ENCODE data around the gene EMCN.
"Not testable (repeated sequence)": the region's sequence is repeated elsewhere in the genome, so short reads cannot be mapped to it uniquely, and the experiment has no call there.

EMCN gene

GRCh38 chr4:100379583-100380105 is 138.2 kb downstream of the EMCN start:
- peak; percentile 36 for DNase-seq (ENCODE audit: low spot score)

- DNase-seq (ENCODE audit: low spot score): no peak
Measured at GRCh38 chr4:100372432-100372831, 145.4 kb downstream of the EMCN start.

DNA sequence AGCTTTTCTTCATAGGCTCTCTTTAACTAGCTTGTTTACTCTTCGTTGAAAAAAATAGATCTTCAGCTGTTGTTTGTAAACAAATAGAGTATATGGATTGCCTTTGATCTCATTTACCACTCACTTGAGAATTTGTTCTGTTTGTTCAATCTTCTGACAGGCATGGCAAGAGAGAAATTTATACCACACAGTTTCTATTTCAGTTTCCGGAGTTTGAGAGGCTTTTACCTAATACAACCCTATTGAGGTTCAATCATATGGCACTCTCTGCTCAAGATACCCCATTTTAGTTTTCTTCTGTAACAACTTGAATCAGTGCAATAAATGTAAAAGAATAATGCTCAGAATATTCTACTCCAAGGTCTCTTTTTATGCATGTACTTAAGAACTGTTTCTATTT is 148.0 kb downstream of the EMCN start:
- no peak for DNase-seq (ENCODE audit: low spot score)

GRCh38 chr4:100367451-100367850 is 150.4 kb downstream of the EMCN start:
- DNase-seq (ENCODE audit: low spot score): no peak

GRCh38 chr4:100366213-100366612 is 151.6 kb downstream of the EMCN start:
- DNase-seq (ENCODE audit: low spot score): no peak

GRCh38 chr4:100362366-100362765 is 155.5 kb downstream of the EMCN start:
- no peak for DNase-seq (ENCODE audit: low spot score)

DNA sequence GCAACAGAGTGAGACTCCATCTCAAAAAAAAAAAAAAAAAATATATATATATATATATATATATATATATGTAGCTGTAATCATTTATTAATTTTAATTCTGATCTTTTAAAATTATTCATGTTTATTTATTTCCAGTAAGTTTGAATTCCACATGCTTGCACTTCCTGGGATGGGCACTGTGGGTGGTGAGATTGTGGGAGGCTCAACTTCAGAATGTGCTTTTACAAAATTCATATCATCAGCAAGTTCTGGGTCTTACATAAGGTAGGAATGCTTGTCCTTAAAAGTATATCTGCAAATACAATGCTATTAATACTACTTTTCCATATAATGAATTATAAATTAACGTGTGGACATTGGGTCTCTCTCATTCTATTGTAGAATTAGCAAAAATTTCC is 156.5 kb downstream of the EMCN start:
- DNase-seq (ENCODE audit: low spot score): no peak

DNA sequence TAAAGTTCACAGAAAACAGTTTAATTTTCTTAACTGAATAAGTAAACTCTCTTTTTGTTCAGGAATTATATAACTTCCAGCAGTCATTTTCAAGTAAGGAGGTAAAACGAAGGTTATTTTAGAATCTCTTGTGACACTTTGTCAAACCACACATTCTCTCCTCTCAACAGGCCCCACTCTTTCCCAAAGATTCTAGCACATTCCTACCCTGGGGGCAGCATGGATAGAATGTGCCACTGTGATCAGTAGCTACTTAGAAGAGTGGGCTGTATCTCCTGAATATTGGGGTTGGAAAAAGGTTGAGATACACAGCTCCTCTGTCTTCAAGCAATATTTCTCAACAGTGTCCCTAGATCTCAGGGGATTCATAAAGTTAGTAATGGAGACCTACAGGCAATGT is 157.6 kb downstream of the EMCN start:
- DNase-seq (ENCODE audit: low spot score): no peak

DNA sequence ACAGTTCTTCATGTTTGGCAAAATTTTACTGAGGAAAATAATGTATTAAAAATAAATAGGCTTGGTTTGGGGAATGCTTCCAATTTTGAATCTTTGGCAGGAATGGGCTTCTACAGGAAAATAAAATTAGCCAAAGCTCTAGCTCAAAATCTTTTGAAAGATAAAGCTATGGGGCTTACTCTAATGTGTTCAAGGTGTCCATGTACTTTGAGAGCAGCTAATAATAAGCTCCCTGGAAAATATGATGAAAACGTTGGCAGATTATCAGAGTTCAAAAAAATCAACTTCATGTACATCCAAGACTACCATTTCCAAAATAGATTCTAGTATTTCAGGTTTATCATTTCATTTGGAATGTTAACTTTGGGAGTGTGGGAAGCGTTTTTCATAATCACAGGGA is 158.4 kb downstream of the EMCN start:
- no peak for DNase-seq (ENCODE audit: low spot score)

DNA sequence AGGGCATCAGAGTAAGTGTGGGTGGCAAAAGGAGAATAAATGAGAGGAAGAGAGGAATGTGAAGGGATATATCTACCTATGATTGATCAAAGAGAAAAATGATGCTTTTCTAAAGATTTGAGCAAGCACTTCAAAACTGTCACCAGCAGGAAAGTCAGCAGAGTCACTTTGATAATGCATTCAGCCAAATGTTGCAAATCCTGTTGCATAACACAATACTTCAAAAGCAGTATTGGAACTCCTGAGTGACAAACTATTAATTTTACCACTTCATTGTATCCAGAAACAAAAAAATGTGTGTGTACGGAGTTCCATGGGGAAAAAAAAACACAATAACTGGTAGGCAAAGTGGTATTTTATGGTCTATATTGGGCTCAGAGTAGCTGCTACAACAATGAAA is 160.3 kb downstream of the EMCN start:
- DNase-seq (ENCODE audit: low spot score): no peak

GRCh38 chr4:100356172-100356571 is 161.7 kb downstream of the EMCN start:
- DNase-seq (ENCODE audit: low spot score): no peak

GRCh38 chr4:100352352-100352751 is 165.5 kb downstream of the EMCN start:
- not testable (repeated sequence) for DNase-seq (ENCODE audit: low spot score)

DNA sequence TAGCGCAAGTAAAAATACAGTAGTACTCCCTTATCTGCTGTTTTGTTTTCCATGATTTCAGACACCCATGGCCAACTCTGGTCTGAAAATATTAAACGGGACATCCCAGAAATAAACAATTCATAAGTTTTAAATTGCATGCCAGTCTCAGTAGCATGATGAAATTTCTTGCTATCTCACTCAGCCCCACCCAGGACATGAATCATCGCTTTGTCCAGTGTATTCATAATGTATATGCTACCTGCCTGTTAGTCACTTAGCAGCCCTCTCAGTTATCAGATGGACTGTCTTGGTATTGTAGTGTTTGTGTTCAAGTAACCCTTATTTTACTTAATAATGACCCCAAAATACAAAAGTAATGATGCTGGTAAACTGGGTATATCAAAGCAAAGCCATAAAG is 169.3 kb downstream of the EMCN start:
- DNase-seq (ENCODE audit: low spot score): peak; percentile 88

DNA sequence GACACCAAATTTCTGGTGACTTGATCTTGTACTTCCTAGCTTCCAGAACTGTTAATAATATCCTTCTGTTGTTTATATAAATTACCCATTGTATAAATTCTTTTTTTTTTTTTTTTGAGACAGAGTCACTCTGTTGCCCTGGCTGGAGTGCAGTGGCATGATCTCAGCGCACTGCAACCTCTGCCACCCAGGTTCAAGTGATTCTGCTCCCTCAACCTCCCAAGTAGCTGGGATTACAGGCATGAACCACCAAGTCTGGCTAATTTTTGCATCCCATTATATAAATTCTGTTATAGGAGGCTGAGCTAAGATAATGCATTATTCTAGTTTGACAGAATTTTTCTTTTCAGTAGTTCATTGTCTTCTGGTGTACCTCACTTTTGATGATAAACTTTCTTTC is 170.6 kb downstream of the EMCN start:
- no peak for DNase-seq (ENCODE audit: low spot score)

DNA sequence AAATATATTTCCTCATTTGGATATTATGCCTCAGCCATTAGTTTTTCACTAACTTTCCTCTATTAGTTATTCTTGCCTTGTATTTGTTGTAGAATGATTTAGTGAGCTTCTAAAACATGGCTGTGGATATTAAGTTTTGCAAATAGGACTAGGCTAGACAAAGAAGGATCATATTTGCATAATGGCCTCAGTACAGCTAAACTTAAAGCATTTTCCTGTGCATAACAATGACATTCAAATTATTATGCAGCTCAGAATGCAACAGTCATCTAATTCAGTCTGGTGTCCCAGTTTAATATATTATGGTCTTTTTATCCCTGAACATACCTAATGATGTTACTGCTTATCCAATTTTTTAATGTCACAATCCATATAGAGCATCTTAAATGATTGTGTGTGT is 172.2 kb downstream of the EMCN start:
- no peak for DNase-seq (ENCODE audit: low spot score)

Measured in SW480 (cell line).